A673 (cell line): ENCODE data around the gene C21orf91.

Source experiments
- EZH2 ChIP-seq: fragments of 200-600 bp; sonication (generic); IDR thresholded peaks from 2 replicates; pipeline ENCODE4 v1.6.1; 2017; ENCODE audit warnings: borderline replicate concordance, low read depth, mild to moderate bottlenecking, mixed read lengths, antibody characterized with exemption, low read length; ENCODE audit not compliant: poor library complexity, severe bottlenecking
- TF ChIP-seq, protein P1 (sequence below): fragments of 300-800, 200-600 bp; sonication (generic); conservative IDR thresholded peaks from 2 replicates; pipeline ENCODE4 v1.5.1; 2017; ENCODE audit warnings: low read depth, mild to moderate bottlenecking, antibody characterized with exemption, low read length, moderate library complexity, mixed read lengths

DNA sequence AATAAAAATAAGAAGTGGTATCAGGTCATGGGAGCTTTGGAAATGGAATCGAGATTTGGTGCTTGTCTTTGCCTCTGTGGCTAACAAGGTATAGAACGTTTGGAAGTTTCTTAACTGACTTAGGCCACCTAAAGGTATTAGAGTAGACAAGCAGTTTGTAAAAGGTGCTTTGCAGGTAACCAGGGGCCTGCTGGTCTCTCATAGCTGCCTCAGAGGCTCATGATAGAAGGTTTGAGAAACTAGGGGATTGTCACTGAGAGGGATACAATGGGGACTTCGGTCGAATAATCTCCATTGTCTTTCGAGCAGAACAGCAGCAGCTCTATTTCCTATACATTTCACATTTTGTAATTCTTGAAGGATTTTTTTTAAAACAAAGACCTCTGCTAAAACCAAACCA is 37.6 kb downstream of the C21orf91 start:
- no peak for TF ChIP-seq EZH2
- TF ChIP-seq, protein P1, sequence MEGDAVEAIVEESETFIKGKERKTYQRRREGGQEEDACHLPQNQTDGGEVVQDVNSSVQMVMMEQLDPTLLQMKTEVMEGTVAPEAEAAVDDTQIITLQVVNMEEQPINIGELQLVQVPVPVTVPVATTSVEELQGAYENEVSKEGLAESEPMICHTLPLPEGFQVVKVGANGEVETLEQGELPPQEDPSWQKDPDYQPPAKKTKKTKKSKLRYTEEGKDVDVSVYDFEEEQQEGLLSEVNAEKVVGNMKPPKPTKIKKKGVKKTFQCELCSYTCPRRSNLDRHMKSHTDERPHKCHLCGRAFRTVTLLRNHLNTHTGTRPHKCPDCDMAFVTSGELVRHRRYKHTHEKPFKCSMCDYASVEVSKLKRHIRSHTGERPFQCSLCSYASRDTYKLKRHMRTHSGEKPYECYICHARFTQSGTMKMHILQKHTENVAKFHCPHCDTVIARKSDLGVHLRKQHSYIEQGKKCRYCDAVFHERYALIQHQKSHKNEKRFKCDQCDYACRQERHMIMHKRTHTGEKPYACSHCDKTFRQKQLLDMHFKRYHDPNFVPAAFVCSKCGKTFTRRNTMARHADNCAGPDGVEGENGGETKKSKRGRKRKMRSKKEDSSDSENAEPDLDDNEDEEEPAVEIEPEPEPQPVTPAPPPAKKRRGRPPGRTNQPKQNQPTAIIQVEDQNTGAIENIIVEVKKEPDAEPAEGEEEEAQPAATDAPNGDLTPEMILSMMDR: no peak
